ENCODE results near the gene GRIK4.

The GRIK4 gene

DNA sequence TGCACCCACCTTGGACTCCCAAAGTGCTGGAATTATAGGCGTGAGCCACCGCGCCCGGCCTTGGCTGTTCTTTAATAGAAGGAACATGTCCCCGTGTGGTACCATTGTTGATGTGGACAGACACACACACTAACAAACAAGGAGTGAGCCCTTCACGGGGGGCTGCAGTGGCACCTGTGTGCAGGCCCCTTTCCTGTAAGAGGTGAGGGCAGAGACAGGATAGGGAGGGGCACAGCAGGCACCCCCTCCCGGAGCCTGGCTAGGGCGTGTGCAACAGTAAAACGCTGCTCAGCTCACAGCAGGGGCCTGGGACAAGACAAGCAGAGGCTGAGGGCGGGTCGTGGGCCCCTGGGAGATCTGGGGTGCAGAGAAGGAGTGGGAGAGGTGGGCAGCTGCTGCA, 37.8 kb downstream of the GRIK4 start:
- no peak for DNase-seq

DNA sequence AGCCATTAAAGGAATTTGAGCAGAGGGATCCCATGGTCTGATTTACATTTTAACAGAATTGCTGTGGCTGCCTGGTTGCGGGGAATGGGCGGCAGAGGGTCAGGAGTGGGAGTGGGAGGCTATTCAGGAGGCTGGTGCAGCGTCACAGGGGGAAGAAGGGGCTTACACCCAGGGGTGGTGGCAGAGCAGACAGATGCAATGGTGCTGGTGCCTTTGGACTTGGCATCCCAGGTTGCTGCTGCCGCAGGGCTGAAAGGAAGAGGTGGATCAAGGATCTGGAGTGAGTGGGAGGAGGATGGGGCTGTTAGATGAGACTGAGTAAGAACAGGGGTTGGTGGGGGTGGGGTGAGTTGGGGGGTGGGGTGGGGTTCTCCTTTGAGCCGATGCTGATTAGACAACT, 38.5 kb downstream of the GRIK4 start:
- DNase-seq: no peak

DNA sequence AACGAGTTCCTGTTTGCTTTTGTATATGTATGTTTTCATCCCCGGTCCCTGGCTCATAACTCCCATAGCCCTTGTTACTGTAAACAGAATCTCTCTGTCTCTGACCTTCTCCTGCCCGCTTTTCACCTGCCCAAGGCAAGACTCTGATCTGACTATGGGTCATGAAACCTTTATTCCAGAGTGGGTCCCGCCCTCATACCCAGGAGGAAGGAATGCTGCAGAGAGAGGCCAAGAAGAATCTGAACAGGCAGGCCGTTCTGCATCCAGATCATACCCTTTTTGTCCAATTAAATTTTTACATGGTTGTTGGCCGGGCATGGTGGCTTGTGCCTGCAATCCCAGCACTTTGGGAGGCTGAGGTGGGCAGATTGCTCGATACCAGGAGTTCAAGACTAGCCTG, 39.6 kb downstream of the GRIK4 start:
- no peak for DNase-seq

DNA sequence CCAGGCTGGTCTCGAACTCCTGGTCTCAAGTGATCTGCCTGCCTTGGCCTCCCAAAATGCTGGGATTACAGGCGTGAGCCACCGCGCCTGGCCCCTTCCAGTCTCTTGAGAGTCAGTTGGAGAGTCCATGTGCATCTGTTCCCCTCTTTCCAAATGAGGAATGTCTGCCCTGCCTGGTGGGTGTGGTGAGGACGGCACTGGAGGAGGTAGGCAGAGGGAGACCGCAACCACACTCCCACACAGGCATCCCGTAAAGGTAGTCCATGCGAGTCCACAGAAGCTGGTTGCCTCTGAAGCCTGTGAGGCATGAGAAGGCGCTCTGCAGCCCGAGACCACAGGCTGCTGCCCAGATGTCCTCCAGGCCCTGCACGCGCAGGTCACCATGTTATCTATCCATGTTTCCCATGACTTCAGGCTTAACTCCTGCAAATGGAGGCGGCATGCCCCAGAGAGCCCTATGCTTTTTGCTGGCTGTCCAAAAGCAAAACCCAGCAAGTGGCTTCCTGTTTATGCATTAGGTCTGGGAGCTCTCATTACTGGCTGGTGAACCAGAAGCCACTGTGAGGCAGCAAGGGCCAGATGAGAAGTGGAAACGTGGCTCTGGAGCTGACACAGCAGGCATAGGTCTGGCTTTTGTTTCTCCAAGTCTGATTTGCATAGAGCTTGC, 43.4 kb downstream of the GRIK4 start:
- peak; percentile 55 for DNase-seq

DNA sequence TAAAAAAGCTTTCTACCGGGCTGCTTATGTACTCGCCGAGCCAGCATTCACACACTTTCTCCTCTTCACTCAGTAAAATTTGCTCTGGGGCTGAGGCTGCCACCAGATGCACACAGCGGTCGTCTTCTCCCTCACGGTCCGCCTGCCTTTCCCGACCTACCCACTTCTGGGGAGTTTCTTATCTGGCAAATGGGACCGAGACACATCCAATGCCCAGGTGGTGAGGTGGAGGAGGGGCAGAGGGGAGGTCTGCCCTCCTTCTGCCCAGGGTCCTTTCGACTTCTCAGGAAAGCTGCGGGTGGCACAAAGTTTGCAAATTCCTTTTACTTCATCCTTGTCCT, 43.9 kb downstream of the GRIK4 start:
- DNase-seq: peak; percentile 21

DNA sequence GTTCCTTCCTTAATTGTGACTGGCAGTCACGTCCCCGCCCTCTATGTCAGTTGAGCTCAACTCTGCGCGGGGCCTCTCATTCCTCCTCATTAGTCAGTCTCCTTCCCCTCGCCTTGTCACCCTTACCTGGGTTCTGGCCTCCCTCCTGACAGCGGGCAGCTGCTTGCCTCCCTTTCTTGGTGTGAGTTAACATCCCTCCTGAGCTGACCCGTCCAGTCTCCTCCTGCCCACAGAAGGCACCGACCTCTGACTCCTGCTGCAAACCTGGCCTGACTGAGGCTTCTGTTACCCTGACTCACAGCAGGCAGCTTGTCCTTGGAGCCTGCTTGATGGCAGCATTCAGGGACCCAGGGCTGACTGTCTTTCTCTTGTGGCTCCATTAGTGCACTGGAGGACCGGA, 45.2 kb downstream of the GRIK4 start:
- peak; percentile 19 for DNase-seq

DNA sequence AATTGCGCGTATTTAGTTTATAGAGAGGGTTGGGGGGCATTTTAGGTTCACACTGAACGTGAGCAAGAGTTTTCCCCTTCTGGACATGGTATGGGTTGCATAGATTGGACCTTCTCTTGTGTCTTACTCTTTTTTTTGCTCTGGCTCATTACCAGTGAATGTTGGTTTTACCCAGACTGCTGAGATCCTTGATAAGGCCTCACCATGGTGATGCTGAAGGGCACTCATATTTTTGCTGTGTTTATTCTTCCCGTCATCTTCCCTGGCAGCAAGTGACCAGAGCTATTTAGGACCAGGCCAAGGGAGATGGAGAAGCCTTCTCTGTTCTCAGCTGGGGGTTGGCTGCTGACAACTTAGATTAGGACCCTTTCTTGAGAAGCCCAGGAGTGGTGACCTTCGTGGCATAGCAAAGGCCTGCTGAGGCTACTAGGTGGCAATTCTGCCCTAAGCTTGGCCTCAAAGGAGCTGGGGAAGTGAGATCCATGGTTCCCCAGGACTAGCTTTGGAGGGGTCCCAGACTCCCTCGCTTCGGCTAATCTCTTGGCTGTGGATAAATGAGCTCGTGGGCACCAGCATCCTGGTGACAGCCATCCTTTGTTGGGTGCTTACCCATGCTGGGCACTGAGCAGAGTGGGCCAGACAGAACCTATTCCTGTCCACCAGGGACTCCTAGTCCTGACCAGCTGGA, 47.3 kb downstream of the GRIK4 start:
- DNase-seq: no peak

DNA sequence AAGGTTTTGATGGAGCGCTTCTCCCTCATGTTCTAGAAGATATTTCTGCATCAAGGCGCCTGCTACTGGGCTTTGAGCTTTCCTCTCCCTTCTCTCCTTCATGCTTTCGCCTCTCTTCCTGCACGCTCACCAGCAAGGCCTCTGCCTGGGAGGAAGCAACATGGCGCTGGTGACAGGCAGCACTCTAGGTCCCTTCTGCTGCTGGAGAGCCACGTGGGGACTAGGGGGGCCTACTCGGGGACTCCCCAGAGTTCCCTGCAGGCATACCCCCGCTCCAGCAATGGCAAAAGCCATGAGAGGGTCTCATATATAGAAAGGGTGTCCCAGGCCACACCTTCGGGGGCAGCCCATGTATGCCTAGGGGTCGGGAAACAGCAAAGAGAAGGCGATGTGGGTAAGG, 49.7 kb downstream of the GRIK4 start:
- no peak for DNase-seq

DNA sequence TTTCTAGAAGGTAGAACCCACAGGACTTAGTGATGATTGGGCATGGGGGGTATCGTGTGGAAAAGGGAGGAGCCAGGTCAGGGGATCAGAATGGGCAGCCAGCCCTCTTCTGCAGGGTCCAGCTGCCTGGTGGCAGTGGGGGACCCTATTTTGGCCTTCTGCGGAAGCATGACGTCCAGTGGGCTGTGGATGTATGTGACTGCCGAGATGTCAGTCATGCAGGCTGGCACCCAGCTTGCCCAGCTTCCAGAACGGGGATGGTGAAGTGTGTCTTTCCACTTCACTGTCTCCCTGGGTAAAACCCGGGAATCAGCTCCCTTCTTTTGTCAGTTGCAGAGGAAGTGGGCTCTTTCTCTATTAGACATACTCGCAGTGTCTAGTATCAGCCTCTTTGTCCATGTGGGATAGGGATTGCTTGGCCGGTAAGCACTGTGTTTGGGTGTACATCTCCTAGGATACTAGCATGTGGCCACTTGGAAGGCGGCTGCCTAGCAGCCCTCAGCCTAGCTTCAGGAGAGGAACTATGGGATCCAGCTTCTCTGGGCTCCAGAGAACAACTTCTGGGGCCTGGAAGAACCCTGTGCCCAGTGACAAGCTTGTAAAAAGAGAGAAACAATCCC, 51.4 kb downstream of the GRIK4 start:
- DNase-seq: no peak

DNA sequence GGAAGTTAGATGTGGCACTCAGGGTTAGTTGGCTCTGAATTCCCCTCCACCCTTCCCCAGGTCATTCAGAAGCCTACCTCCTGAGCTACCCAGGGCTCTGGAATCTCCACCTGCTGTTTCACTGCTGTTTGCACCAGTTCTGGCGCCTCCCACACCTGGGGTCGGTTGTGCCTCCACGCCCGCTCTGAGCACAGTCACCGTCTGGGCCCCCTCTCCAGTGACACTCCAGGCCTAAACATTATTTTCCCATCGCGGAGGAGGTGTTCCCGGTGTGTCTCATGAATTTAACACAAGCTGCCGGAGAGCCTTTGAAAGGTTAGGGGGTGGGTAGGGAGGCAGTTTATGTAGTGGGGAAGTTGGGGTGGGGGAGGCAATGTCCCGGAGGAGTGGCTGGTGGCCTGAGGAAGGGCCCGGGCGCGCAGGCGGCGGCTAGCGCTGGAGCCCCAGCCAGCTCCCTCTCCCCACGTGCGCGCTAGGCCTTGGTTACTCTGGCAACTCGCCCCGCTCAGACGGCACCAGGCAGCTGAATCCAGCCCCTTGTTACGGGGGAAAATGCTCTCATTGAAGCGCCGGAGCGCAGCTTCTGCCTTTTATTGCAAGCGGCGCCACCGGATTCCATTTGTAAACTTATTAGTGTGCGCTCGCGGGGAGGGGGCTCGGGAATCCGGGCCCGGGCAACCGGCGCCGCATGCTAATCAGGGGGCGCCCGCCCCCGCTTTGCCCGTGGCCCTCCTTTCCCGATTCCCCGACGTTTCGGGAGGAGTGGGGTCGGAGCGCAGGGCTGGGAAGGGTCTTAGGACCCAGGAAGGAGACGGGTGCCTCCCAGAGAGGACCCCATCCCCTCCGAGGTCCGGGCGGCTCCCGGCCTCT, 52.4 kb downstream of the GRIK4 start:
- peak; percentile 81 for DNase-seq

DNA sequence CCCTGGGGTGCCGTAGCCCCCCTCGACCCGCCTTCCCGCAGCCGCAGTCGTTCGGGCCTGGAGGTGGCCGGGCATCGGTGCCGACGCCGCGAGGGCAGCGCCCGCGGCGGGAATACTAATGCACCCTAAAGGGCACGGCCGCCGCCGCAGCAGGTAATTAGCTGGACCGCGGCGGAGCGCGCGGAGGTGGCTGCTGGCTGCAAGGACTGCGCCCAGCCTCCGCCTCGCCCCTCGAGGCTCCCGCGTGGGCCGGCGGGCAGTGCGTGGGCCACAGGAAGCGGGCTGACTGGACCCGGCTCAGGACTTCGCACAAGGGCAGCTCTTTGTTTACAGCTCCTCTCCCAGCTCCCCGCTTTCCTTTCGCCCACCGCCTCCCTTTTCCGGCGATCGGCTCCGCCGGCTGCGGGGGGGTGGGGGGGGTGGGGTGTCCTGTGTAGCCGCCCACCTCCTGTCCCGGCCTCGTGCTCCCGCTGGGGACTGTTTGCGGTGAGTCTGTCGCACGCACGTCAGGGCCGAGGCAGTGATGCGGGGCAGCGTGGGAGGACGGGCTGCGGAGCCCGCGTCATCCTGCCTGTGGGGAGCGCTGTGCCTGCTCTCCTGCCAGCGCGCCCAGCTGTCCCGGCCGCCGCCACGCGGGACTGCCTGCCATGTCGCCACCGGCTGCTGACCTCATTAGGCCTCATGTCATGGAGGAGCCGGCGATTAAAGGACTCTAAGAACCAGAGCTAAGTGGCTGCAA, 53.2 kb downstream of the GRIK4 start:
- DNase-seq: peak; percentile 82

DNA sequence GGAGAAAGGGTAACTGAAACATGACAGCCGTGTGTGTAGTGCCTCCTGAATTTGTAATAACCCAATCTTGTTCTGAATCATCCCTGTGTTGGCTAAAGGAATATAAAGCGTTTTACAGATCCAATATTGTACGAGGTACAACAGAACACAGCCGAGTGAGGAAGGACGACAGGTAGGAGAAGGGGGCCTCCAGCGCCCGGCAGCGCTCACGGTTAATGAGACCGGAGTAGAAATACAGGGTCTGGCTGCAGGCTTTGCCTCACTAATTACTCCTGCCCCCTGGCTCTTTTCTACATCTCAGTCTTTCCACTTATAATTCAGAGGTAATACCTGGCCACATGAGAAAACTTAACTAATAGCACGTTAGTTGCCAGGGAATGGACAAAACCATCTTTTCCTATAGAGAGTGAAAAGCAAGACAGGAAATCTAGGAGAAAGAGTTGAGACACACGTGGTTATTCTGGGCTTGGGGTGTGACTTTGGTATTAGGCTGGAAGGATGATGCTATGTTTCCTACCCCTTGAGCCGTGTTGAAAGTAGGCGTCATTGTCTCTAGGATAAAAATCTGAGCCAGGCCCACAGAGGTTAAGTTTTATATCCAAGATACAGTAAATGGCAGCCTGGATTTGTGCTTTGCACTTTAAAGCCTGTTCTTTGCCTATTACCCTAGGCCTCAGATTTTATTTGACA, 54.1 kb downstream of the GRIK4 start:
- no peak for DNase-seq

DNA sequence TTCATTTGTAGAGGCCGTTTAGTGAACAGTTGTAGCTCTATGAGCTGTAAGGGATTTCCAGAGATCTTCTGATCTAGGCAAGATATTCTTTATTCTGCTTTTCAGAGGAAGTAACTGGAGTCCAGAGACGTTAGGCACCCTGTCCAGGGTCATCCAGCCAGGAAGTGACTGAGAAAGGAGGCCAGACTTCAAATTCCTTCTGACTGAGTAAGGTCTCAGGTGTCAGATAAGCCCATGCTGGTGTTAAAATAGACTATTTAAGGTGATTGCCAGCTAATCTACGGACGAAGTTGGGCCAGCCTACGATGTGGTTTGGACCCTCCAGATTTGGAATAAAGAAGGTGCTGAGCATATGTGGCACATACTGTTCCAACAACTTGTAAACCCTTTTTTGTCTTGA, 54.6 kb downstream of the GRIK4 start:
- DNase-seq: no peak

DNA sequence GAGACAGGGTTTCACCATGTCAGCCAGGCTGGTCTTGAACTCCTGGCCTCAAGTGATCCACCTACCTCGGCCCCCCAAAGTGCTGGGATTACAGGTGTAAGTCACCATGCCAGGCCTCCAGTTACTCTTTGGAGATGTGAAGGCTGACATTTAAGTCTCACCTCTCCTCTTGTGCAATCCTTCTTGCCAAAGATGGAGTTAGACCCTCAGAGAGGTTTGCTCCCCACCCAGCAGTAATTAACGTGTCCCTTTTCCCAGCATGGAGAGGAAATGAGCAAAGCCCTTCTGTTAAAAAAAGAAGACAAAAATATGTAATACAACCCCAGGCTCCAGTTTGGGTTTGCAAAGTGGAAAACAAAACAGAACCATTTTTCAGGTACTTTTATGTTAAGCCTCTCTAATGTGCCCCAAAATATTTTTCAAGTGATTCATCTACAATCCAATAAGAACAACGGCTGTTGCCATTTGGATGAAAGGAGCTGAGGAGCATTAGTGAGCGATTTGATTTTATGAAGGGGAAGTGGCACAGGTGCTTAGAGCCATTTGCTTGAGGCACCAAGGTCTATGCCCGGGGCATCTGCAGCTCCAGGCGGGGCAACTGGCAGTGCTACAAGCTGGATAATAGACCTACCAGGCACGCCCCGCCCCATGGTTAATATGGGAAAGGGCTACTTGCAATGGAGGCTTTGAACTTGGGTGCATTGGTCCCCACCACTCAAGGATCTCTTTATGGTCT, 57.2 kb downstream of the GRIK4 start:
- no peak for DNase-seq

DNA sequence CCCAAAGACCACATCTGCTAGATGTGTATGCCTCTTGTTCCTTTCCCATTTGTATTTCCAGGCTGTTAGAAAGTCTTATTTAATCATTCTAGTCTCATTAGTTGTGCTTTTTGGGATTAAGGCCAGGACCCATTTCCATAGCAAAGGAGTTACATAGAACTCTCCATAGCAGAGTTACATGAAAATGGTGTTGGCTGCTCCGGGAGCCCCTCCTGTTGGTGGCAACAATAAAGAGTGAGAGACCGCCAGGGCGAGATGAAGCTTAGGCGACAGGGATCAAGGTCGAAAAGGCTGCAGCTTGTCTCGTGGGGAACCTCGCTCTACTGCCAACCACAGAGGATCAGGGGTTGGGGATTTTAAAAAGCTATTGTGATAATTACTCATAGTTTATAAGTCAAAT, 58.3 kb downstream of the GRIK4 start:
- no peak for DNase-seq

DNA sequence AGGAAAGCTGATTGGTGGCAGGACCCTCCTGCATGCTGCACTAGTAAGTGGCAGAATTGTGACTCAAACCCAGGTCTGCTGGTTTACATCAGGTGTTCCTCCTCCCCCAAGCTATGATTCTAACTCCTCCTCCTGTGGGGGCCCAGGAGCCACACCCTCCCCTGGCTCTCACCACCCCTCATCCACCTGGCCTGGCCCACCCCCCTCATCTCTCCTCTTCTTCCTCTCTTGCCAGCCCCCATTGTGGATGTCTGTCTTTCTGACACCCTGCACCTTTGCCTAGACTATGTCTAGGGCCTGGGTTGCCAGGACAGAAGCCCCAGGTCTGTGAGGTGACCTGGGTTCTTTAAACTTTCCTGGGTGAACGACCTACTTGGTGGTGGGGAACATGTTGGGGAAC, 59.9 kb downstream of the GRIK4 start:
- DNase-seq: no peak

DNA sequence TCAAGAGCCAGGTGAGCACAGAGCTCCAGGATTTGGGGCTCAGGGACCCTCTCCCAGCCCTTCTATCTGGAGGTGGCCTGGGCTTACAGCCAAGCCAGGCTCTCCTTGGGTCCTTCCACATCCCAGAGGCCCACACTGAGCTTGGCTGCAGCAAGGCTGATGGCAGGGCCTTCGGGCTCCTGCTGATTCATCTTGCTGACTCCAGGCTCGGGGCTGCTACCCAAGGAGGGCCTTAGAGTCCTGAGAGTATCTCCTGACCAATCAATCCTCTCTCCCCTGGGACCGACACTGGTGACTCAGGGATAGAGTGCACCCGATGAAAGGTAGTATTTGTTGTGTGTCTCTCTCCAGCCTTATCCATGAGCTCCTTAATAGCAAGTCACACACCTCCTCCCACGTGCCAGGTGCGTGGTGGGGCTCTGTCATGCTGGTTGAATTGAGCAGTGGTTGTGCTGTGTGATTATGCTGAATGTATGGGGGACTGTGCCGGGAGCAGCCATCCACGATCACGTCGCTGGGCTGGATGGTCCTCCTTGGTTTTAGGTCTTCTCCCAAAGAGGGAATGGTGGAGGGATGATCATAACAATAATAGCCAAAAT, 62.3 kb downstream of the GRIK4 start:
- no peak for DNase-seq

DNA sequence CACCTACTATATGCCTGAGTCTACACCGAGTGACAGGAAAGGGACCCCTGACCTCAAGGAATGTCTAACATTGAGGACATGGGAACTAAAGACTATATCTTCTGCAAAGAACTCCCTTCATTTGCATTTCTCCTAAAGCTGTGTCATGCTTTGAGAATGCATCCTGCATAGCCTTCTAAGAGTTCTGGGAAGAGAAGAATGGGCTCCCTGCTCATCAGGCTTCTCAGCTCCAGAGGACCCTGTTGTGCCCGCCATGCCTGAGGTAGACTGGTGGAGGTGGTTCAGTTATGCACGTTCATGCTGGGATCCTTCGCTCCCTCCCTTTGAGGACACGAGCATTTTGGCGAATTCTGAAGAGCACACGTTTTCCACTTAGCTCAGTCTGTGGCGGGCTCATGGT, 63.3 kb downstream of the GRIK4 start:
- no peak for DNase-seq

DNA sequence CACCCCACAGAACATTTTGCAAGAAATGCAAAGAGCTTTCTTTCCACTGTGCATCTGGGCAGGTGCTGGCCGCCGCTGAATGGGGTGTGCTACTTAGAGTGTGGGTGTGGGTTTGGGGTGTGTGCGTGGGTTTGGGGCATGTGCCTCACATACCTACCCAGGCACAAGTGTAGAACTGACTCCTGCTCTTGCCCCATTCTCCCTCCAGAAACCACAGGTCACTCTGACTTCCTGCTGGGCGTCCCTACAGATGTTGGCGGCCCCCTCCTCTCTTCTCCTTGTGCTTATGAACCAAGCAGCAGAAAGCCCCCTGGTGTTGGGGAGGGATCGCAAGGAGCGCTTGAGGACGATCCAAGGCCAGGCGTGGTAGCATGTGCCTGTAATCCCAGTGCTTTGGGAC, 63.9 kb downstream of the GRIK4 start:
- DNase-seq: no peak

DNA sequence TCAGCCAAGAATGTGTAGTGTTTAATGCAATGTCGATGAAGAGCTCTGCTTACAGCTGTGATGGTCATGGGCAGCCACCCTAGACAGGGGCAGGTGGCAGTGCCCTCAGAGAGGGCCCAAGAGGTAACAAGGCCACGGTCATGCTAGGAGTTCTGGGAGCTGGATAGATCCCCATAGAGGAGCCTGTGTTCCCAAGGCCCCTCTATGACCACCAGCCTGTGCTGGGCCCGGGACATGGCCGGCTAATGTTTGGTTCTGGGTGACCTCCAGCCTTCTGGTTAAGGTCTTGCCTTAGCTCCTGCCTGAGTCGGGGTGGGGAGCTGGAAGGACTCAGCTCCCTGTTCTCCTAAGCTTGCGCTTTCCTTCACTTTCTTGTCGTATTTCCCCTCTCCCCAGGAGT, 65.1 kb downstream of the GRIK4 start:
- no peak for DNase-seq

DNA sequence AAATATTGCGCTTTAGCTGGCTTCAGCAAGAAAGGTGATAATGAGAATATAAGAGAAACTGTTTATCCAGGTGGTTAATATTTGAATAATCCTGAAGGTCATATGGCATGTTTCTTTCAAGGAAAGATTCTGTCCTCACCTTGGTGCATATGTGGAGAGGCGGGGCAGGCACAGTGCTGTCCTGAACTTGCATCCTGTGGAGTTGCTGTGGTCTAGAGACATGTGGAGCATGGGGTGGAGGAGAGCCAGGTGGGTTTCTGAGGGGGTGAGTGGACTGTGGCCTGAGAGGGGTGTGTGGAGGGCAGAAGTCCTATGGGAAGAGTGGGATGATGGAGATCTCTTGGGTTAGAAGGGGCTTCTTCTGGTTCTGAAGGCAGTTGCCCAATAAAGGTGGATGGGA, 65.5 kb downstream of the GRIK4 start:
- DNase-seq: no peak
